ENCODE data around the gene SRPRB. TPM values are rescaled to one million over a fixed set of nuclear protein-coding genes. Genes with fewer than 3 reads are reported as not detected.

The SRPRB gene
- polyA plus RNA-seq, 2 of the 4 experiments (the other 2 are of a cell fraction) = 41.9 to 64.6 TPM

GRCh38 chr3:133838916-133839800 is 33.5 kb downstream of the SRPRB start:
- DNase-seq (ENCODE audit: low read depth in 1 of 2, low spot score in 1 of 2) (no peak), ATAC-seq (no peak), FAIRE-seq (no peak)
- Histone ChIP-seq H3K4me3 (no peak overlapping the region), H3K9me3 (no peaks in the 10 kb centered on the region), H3K4me1 (no peaks in the 10 kb centered on the region), H3K27ac (no peak overlapping the region), H3K4me2 (no peak overlapping the region)
- WGBS (ENCODE audit: missing lambda C conversion rate) = 70% methylated on average over 8 of the region's 12 CpGs
- ChIA-PET POLR2A (no interaction called here), CTCF (no interaction called here)
- TF ChIP-seq TP53 (CRISPR knock-in tag; IDR thresholded peaks at IDR 0.05) = no peak
- TF ChIP-seq ESRRA (IDR thresholded peaks at IDR 0.05; ENCODE audit: borderline replicate concordance, low read length) = no peak
- TF ChIP-seq, protein P1, sequence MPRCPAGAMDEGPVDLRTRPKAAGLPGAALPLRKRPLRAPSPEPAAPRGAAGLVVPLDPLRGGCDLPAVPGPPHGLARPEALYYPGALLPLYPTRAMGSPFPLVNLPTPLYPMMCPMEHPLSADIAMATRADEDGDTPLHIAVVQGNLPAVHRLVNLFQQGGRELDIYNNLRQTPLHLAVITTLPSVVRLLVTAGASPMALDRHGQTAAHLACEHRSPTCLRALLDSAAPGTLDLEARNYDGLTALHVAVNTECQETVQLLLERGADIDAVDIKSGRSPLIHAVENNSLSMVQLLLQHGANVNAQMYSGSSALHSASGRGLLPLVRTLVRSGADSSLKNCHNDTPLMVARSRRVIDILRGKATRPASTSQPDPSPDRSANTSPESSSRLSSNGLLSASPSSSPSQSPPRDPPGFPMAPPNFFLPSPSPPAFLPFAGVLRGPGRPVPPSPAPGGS (IDR thresholded peaks at IDR 0.05) = no peak
- TF ChIP-seq NFE2L2 (conservative IDR thresholded peaks at IDR 0.05; ENCODE audit: low read length) = no peak
- no peak for TF ChIP-seq RCOR1 (IDR thresholded peaks at IDR 0.05; ENCODE audit: low read depth, low read length)
- TF ChIP-seq HEYL (CRISPR knock-in tag; IDR thresholded peaks at IDR 0.05) = no peak
- no peak for TF ChIP-seq CHD2 (IDR thresholded peaks at IDR 0.05; ENCODE audit: low read length, partially characterized antibody)
- no peak for TF ChIP-seq REST (IDR thresholded peaks at IDR 0.05)
- no peak for TF ChIP-seq ZSCAN20 (CRISPR knock-in tag; IDR thresholded peaks at IDR 0.05)
- TF ChIP-seq FOSL2 (IDR thresholded peaks at IDR 0.05) = no peak
- TF ChIP-seq FOSL2 (CRISPR knock-in tag; IDR thresholded peaks at IDR 0.05) = no peak

GRCh38 chr3:133840055-133840737 is 34.6 kb downstream of the SRPRB start:
- FAIRE-seq (no peak), DNase-seq (ENCODE audit: low read depth in 1 of 2, low spot score in 1 of 2) (no peak), ATAC-seq (no peak)
- 81% methylated on average over 5 of the region's 9 CpGs for WGBS (ENCODE audit: missing lambda C conversion rate)
- Histone ChIP-seq H3K27ac (no peak overlapping the region), H3K9me3 (no peaks in the 10 kb centered on the region), H3K4me3 (no peak overlapping the region), H3K4me2 (no peak overlapping the region), H3K4me1 (no peaks in the 10 kb centered on the region)
- TF ChIP-seq MYC (IDR thresholded peaks at IDR 0.05; ENCODE audit: borderline replicate concordance, low read length) (no peak), PBX3 (IDR thresholded peaks at IDR 0.05) (no peak), ZNF302 (CRISPR knock-in tag; IDR thresholded peaks at IDR 0.05) (no peak), NFE2L2 (conservative IDR thresholded peaks at IDR 0.05; ENCODE audit: low read length) (no peak), RCOR1 (IDR thresholded peaks at IDR 0.05; ENCODE audit: low read depth, low read length) (no peak), CEBPB (IDR thresholded peaks at IDR 0.05) (no peak), POLR2AphosphoS2 (conservative IDR thresholded peaks at IDR 0.05; ENCODE audit: low read length) (no peak), NPAS2 (CRISPR knock-in tag; IDR thresholded peaks at IDR 0.05; ENCODE audit: borderline replicate concordance) (no peak), SMC3 (IDR thresholded peaks at IDR 0.05) (no peak), ATOH8 (CRISPR knock-in tag; IDR thresholded peaks at IDR 0.05; ENCODE audit: low read depth) (no peak), JUNB (IDR thresholded peaks at IDR 0.05) (no peak), KDM5A (IDR thresholded peaks at IDR 0.05) (no peak), BHLHE40 (IDR thresholded peaks at IDR 0.05; ENCODE audit: low read depth, low read length) (no peak), EHF (CRISPR knock-in tag; IDR thresholded peaks at IDR 0.05) (no peak), ZFP36 (IDR thresholded peaks at IDR 0.05; ENCODE audit: borderline replicate concordance, partially characterized antibody) (no peak), FOXS1 (CRISPR knock-in tag; IDR thresholded peaks at IDR 0.05) (no peak)
- ChIA-PET CTCF (no interaction called here), POLR2A (no interaction called here)

All from A549 (cell line).